Embryonic facial prominence (tissue), 1 donor: Measurements from ENCODE around the gene DDHD1.
A peak's percentile ranks its signal among the peaks of the same experiment; 100 is the strongest.
"Not testable (repeated sequence)": the region's sequence is repeated elsewhere in the genome, so short reads cannot be mapped to it uniquely, and the experiment has no call there.

Experiments used
- DNase-seq: peaks from one replicate; pipeline ENCODE4 v3.0.0-alpha.2; 2016; ENCODE audit errors: extremely low spot score

DDHD1 gene

DNA sequence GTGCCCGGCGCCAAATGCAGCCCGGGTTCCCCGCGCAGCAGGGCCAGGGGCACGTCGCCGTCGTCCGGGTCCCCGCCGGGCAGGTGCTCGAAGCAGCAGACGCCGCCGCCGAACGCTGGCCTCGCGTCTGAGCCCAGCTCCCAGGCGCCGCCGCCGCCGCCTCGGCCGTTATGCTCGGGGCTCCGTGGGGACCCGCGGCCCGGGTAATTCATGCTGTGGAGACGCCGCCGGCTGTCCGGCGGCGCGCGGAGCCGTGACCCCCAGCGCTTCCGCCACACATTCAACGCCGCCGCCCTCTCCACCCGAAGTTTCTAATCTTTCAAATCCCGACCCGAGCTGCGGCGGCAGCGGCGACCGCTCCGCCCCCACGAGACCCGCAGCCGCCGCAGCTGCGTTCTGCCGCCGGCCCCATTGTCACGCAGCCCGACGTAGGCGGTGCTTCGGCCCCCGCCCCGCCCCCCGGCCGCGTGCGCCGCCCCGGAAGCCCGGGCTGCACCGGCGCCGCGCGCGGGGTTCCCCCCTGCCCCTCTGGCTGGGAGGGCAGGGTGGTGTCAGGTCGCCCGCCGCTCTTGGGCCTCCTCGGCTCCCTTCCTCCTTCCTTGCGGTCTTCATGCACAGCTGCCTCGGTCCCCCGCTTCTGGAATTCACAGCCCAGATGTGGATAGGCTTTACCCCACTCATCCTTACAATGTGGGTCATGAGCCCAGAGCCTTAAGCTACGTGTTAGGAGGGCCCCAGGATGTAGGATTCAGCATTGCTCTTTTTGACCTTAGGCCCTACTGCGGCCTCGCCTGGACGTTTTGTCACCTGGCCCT, at the start of gene DDHD1:
TSS of gene DDHD1 (minus strand) at position 437 of the 815 bp plus-strand sequence. CDS start at position 212, 225 bp downstream.
- DNase-seq = peak; percentile 22

GRCh38 chr14:53195949-53196348, 42.8 kb upstream of the DDHD1 start:
- DNase-seq = no peak

GRCh38 chr14:53193193-53193592, 40.1 kb upstream of the DDHD1 start:
- no peak for DNase-seq

- no peak for DNase-seq
Measured at GRCh38 chr14:53192052-53192760, 39.1 kb upstream of the DDHD1 start.

GRCh38 chr14:53190938-53191337, 37.8 kb upstream of the DDHD1 start:
- DNase-seq = no peak

DNA sequence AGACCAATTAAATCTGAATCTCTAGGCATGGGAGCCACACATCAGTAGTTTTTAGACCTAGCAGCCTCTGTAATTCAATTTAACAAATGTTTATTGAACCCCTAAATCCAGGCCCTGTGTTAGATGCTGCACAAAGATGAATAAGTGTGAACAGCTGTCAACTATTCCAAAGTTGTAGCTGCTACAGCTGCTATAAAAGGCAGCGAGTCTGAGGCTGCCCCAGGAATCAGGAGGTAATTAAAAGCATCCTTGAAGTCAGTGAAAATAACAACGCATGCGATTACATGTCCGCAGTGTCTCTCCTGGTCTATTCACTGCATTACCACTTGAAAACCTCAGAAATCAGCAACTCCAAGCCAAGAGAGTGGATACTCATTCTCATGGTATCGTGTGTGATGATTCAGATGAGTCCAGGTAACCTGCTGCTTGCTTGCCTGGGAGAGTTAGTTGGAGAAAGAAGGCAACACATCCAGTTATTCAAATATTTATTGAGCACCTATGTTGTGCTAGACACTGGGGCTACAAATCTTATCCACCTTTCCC, 34.9 kb upstream of the DDHD1 start:
- no peak for DNase-seq

DNA sequence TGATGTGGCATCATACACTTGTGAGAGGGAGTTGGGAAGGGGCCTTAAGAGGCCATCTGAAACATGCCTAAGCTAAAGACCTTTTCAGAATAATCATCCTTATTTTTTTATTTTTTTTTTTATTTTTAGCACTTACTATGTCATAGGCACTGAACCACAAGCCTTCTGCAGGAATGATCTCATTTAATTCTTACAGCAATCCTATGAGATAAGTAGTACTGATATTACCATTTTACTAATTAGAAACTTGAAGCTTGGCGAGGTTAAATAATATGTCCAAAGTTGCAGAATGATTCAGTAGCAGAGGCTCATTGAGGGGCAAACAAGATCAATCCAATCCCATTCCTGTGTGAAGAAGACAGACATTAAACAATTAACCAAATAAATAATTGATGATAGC, 33.4 kb upstream of the DDHD1 start:
- no peak for DNase-seq

DNA sequence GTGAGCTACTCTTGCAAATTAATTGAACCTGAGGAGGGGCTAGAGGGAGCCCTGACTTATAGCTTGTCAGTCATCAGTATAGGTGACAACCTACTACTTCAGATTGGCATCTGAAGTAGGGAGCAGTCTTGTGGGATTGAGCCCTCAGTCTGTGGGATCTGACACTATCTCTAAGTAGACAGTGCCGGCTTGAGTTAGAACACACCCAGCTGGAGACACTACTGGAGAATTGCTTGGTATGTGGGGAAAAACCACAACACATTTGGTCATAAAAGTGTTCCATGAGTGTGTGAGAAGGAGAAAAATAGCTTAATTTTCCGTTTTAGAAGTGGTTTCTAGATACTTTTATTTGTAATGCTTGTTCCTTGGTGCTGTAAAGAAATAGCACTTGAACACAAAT, 30.5 kb upstream of the DDHD1 start:
- DNase-seq = no peak

DNA sequence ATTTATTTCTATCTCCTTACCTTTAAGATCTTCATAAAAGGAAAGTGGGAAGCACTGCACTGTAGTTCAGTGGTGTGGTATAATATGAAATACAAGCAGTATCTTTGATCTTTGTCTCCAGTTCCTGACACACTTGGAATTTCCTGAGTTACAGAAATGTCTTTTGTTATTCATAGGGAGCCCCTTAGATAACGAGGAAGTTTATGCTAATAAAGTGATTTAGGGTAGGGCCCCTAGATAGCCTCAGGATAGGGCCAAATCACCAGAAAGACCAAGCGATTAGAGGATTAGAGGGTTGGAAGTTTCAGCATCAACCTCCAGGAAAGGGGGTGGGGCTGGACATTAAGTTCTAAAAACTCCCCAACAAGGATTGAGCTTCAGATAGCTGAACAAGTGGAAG, 29.9 kb upstream of the DDHD1 start:
- no peak for DNase-seq

DNA sequence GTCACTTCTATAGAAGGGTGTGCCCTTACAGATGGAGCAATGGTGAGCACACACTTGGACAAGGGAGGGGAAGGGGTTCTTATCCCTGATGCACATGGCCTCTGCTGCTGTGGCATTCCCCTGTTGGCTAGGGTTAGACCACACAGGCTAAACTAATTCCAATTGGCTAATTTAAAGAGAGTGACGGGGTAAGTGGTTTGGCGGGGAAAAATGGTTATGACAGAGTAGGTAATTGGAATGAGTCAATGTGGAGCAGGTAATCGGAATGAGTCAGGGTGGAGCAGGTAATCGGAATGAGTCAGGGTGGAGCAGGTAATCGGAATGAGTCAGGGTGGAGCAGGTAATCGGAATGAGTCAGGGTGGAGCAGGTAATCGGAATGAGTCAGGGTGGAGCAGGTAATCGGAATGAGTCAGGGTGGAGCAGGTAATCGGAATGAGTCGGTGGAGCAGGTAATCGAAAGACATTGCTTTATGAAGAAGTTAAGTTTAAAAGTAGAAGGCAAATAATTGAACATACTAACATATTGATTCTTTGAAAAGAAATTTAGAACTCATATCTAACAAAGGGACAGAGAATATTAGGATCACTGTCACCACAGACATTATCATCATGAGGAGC, 28.4 kb upstream of the DDHD1 start:
- DNase-seq = not testable (repeated sequence)

DNA sequence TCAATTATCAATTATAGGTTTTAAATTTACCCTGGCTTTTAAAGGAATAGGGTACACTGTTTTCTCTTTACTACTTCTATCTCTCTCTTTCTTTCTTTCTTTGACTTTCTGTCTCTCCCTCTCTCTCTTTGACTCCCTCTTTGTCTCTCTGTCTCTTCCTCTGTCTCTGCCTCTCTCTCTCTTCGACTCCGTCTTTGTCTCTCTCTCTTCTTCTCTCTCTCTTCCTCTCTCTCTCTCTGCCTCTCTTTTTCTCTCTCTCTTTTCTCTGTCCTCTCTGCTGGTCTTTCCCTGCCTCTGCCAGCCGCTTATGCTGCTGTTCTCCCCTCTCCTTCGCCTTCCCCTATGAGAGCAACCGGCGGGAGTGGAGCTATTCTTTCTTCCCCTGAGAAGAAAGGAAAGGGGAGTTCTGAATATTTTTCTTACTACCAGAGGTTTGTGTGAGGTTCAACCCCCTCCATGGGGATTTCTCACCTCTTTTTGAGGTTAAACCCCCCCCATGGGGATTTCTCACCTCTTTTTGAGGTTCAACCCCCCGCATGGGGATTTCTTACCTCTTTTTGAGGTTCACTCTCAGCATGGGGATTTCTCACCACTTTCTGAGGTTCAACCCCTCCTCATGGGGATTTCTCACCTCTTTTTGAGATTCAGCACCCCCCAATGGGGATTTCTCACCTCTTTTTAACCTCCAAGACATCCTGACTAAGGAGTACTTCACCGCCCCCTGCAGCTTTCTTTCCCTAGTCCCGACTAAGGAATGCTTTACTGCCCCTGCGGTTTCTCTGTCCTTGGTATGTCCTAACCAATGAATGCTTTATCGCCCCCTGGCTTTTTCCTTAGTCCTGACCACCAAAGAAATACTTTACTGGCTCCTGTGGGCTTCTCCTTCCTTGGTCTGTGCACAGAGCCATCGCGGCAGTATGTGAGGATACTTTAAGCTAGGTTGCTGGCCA, 27.4 kb upstream of the DDHD1 start:
- no peak for DNase-seq

- DNase-seq = not testable (repeated sequence)
Measured at GRCh38 chr14:53179486-53180005, 26.4 kb upstream of the DDHD1 start.

- DNase-seq = no peak
Measured at GRCh38 chr14:53175375-53175774, 22.3 kb upstream of the DDHD1 start.

DNA sequence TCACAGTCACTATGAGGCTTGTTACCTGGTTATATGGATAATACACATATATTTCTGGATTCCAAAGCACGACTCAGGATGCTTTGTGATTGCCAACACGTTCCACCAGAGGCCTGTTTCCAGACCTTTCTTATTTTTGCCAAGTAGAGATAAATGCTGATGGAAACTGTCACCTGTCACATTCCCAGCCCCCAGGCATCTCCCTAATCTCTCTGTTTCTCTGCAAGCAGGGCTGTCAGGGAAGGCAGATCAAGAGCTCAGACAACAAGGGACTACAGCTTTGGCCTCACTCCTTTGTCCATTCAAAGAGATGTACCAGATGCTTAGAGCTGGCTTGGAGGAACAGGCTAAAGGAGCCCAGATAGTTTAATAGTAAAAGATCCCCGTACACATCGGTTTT, 21.8 kb upstream of the DDHD1 start:
- no peak for DNase-seq

DNA sequence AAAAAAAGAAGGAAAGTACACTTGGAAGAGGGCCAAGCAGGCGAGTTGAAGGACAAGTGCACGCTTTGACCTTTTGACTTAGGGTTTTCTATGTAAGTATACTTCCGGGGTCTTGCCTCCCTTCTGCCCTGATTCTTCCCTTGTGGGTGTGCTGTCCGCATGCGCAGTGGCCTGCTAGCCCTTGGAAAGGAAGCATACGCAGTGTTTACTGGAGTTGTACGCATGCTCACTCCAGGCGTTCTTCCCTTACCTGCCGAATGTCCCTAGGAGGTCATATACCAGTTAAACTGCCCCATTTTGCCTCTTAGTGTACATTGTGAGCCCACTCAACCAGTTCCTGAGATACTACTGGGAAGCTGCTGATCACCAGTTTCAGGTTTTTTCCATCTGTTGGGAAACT, 15.7 kb upstream of the DDHD1 start:
- no peak for DNase-seq

DNA sequence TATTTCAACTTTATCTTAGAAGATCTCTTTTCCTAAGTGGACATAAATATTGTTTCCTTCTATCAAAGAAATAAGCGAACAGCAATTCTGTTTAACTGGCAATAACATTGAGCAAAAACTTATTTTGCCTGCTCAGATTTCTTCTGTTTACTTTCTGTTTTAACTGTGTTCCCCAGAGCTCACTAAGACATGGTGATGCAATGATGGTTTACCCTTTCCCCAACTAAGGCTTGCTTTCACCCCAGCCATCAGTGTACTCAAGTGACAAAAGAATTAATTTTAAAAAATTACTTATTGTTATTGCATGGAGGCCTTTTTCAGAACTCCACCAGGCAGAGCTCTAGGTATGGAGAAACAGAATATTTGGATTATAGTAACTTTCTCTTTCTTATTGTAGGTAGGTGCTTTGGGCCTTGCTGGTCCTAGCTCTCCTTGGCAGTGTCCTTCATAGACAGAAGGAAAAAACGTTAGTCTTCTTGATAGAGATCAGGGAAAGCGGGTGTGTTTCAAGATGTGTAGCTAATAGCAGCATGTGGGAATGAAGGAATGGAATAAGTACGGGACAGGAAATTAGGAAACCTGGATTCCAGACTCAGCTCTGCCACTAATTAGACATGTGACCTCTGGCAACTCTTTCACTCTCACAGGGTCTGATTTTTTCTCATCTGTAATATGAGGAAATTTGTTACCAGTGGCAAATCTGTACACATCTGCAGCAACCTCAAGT, 14.6 kb upstream of the DDHD1 start:
- no peak for DNase-seq

GRCh38 chr14:53161758-53162435, 8.8 kb upstream of the DDHD1 start:
- DNase-seq = no peak

- DNase-seq = no peak
Measured at GRCh38 chr14:53156238-53156637, 3.1 kb upstream of the DDHD1 start.

DNA sequence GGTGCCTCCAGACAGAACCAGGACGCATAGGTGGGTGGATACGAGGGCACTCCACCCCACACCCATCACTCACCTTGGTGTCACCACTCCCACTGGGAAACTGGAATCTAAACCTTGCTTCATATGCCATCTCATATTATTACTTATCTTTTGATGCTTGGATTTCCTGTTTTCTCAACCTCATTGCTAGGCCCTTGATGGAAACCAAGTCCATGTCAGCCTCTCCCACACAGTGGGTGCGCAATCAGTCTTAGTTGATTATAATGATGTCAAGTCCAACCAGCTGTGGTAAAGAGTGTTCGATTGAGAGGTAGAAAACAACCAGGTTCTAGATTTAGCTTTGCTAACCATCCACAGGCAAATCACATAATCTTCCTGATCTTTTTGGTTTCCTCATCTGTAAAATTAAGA, 584 bp upstream of the DDHD1 start:
- no peak for DNase-seq
